ENCODE data around the gene P2RY2. TPM values are rescaled to one million over a fixed set of nuclear protein-coding genes. Genes with fewer than 3 reads are reported as not detected.
"Not testable (repeated sequence)": the region's sequence is repeated elsewhere in the genome, so short reads cannot be mapped to it uniquely, and the experiment has no call there.

The P2RY2 gene
- total and polyA plus RNA-seq, 3 donors from 2014 or later, result 0.94 to 3.6 (median 2.0) TPM

GRCh38 chr11:73196576-73196975 lies 21.5 kb upstream of the P2RY2 start:
- no peak for DNase-seq
- WGBS, 2 donors, result 91 to 92% methylated on average over 6 of the region's 6 CpGs
- TF ChIP-seq CTCF (IDR thresholded peaks at IDR 0.05), result no peak
- no peak for TF ChIP-seq POLR2A (IDR thresholded peaks at IDR 0.05)
- Histone ChIP-seq H3K4me1 (no peaks in the 10 kb centered on the region), H3K36me3 (ENCODE audit: low read depth, missing control alignments) (no peaks in the 10 kb centered on the region), H3K27me3 (no peaks in the 10 kb centered on the region), H3K9me3 (no peaks in the 10 kb centered on the region), H3K27ac (no peak overlapping the region), H3K4me3 (no peak overlapping the region)
- intact Hi-C loops (cut with DNase I; ENCODE audit: low total_unique reads), result no loop called here

- H3K4me1 ChIP-seq, result no peaks in the 10 kb centered on the region
- intact Hi-C loops (cut with DNase I; ENCODE audit: low total_unique reads), result no loop called here
- TF ChIP-seq POLR2A (IDR thresholded peaks at IDR 0.05) (no peak), CTCF (IDR thresholded peaks at IDR 0.05) (no peak)
Measured at GRCh38 chr11:73197348-73197747, 20.7 kb upstream of the P2RY2 start.

GRCh38 chr11:73197787-73198186 lies 20.3 kb upstream of the P2RY2 start:
- intact Hi-C loops (cut with DNase I; ENCODE audit: low total_unique reads); H3K4me1 ChIP-seq; H3K27me3 ChIP-seq; H3K9me3 ChIP-seq; DNase-seq; H3K27ac ChIP-seq; H3K36me3 ChIP-seq (ENCODE audit: low read depth, missing control alignments); H3K4me3 ChIP-seq: not testable (repeated sequence)
- 94 to 96% methylated on average over 7 of the region's 7 CpGs for WGBS, 2 donors

More at GRCh38 chr11:73197348-73197747, 20.7 kb upstream of the P2RY2 start:
- Histone ChIP-seq H3K27me3 (no peaks in the 10 kb centered on the region), H3K27ac (no peak overlapping the region), H3K4me3 (no peak overlapping the region), H3K9me3 (no peaks in the 10 kb centered on the region), H3K36me3 (ENCODE audit: low read depth, missing control alignments) (no peaks in the 10 kb centered on the region)
- 94 to 97% methylated on average over 4 of the region's 4 CpGs for WGBS, 2 donors
- no peak for DNase-seq

GRCh38 chr11:73198677-73199076 lies 19.4 kb upstream of the P2RY2 start:
- TF ChIP-seq POLR2A (IDR thresholded peaks at IDR 0.05) (no peak), CTCF (IDR thresholded peaks at IDR 0.05) (no peak)
- Histone ChIP-seq H3K36me3 (ENCODE audit: low read depth, missing control alignments) (no peaks in the 10 kb centered on the region), H3K9me3 (no peaks in the 10 kb centered on the region), H3K27ac (no peak overlapping the region), H3K4me3 (no peak overlapping the region), H3K4me1 (no peaks in the 10 kb centered on the region), H3K27me3 (no peaks in the 10 kb centered on the region)
- intact Hi-C loops (cut with DNase I; ENCODE audit: low total_unique reads), result no loop called here
- no peak for DNase-seq
- WGBS, 2 donors, result 63 to 81% methylated on average over 3 of the region's 3 CpGs

- H3K36me3 ChIP-seq (ENCODE audit: low read depth, missing control alignments), result no peaks in the 10 kb centered on the region
- intact Hi-C loops (cut with DNase I; ENCODE audit: low total_unique reads), result no loop called here
- no peak overlapping the region for H3K27ac ChIP-seq
- TF ChIP-seq CTCF (IDR thresholded peaks at IDR 0.05) (no peak), POLR2A (IDR thresholded peaks at IDR 0.05) (no peak)
- no peak for DNase-seq
- H3K27me3 ChIP-seq, result no peaks in the 10 kb centered on the region
- H3K4me3 ChIP-seq, result no peak overlapping the region
- no peaks in the 10 kb centered on the region for H3K4me1 ChIP-seq
- 70 to 88% methylated on average over 4 of the region's 4 CpGs for WGBS, 2 donors
- H3K9me3 ChIP-seq, result no peaks in the 10 kb centered on the region
Measured at GRCh38 chr11:73199446-73199845, 18.6 kb upstream of the P2RY2 start.
